Sigmoid colon (tissue), 7 donors: ENCODE measurements around the gene DIP2B. TPM values are rescaled to one million over a fixed set of nuclear protein-coding genes. Genes with fewer than 3 reads are reported as not detected.
A peak's percentile ranks its signal among the peaks of the same experiment; 100 is the strongest.

ENCODE experiments used
- DNase-seq: peaks from one replicate; pipeline ENCODE4 v3.0.0-alpha.2; 2019
- H3K27ac ChIP-seq, 4 donors: fragments of 200-600 bp; sonication (generic); one replicate each; pipeline ENCODE4 v1.5.1; 2016 to 2019; ENCODE audit warnings: mild to moderate bottlenecking in 1 of 4
- H3K27me3 ChIP-seq, 3 donors: fragments of 200-600 bp; sonication (generic); one replicate each; pipeline ENCODE4 v1.5.1; 2019; ENCODE audit warnings: mild to moderate bottlenecking in 1 of 3
- H3K36me3 ChIP-seq, 4 donors: fragments of 200-600 bp; sonication (generic); one replicate each; pipeline ENCODE4 v1.5.1; 2016 to 2019
- H3K4me1 ChIP-seq, 4 donors: fragments of 200-600 bp; sonication (generic); one replicate each; pipeline ENCODE4 v1.5.1; 2017 to 2019
- H3K4me3 ChIP-seq, 4 donors: fragments of 200-600 bp; sonication (generic); one replicate each; pipeline ENCODE4 v1.5.1; 2017 to 2019; ENCODE audit warnings: mild to moderate bottlenecking in 2 of 4, moderate library complexity in 1 of 4
- H3K9me3 ChIP-seq, 4 donors: fragments of 200-600 bp in 3 of 4; sonication (generic) in 3 of 4; one replicate each; pipeline versions ENCODE4 v1.5.1 to v1.6.1; 2013 to 2019
- EP300 ChIP-seq, 4 donors: sonication (generic); formaldehyde crosslinking; IDR thresholded peaks; one replicate each; pipeline ENCODE4 v1.6.1; 2017; ENCODE audit warnings: antibody characterized with exemption in 4 of 4
- POLR2A ChIP-seq, 2 donors: fragments of 450-650 bp; IDR thresholded peaks; one replicate each; pipeline ENCODE4 v1.6.1; 2016; ENCODE audit warnings: antibody characterized with exemption in 2 of 2, mild to moderate bottlenecking in 2 of 2, moderate library complexity in 2 of 2
- POLR2AphosphoS5 ChIP-seq, 4 donors: sonication (generic); formaldehyde crosslinking; IDR thresholded peaks; one replicate each; pipeline ENCODE4 v1.6.1; 2017; ENCODE audit warnings: antibody characterized with exemption in 4 of 4
- WGBS, 2 donors: extraction: QIAGEN DNeasy Blood & Tissue Kit; methylation state at CpG; one replicate each; pipeline ENCODE4 v1.1.7; 2013; 5-methylcytosine and 5-hydroxymethylcytosine counted together
- intact Hi-C: fragments of 100-400 bp; cut with DNase I; formaldehyde crosslinking; loops from one replicate; pipeline ENCODE4 v1.15.1; 2023
- polyA plus RNA-seq, 3 donors: library from polyadenylated mRNA; stranded (reverse); fragments of 200-250 nt; gene quantifications; one replicate each; pipeline ENCODE4 v1.2.3, GENCODE V29; 2013
- total RNA-seq, 4 donors: library from RNA; depleted of rRNA; stranded (reverse); fragments of >200 nt; gene quantifications; one replicate each; pipeline ENCODE4 v1.1.0, GENCODE V29; 2016
- TF ChIP-seq, protein P1 (sequence below), 4 experiments: fragments of 450-650 bp in 3 of 4; fragments of 200-600 bp in 1 of 4; IDR thresholded peaks; one replicate each; pipeline ENCODE4 v1.5.1; 2016 to 2019; ENCODE audit warnings: antibody characterized with exemption in 4 of 4, mild to moderate bottlenecking in 3 of 4, moderate library complexity in 2 of 4
- donor health status: healthy with polysubstance abuse.
- donor health status: Bipolar disorder and iron deficiency.
- donor health status: healthy.

Gene DIP2B
- total and polyA plus RNA-seq, 7 donors, result 7.2 to 28.0 (median 16.4) TPM

DNA sequence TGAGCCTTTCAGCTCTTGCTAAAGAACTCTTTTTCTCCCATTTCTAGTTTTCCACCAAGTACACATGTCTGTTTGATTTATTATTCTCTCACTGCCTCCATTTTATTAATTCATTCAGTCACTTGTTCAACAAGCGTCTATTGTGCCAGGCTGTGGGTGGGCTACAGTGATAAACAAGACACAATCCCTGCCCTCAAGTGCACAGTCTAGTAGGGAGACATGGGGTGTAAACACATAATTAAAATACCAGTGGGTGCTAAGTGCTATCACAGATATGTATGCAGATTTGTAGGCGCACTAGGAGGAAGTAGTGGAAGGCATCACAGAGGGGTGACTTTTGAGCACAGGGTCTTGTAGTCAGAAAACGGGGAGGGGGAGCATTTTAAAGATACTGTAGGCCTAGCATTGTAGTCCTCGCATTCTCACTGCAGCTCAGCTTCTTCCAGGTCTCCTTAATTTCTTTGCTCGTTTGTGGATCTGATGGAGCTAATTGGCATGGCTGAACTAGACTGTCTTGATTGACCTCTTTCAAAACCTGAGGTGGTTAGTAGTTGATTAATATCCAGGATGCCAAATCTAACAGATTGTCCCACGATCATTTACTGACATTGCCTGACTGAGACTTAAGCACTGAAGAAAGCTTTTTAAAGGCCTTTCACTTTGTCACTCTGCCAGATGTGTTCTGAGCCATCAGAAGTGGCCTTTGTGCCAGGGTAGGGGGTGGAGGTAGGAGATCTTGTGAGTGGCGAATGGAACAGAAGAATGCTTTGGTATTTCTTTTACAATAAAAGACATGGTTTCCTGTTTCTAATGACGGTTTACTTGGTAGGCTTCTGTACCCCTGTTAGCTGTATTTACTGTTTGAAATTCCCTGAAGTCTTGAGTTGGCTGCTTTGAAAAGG is 116.9 kb downstream of the DIP2B start:
- H3K36me3 ChIP-seq, result no peaks in the 10 kb centered on the region
- intact Hi-C loops, result loop anchor here (5.0 kb wide), 1 partner anchor 114 kb away; no protein-coding TSS in a partner anchor
- H3K4me1 ChIP-seq, result peaks cover 0 to 60% (median 42%) of the 10 kb centered on the region in 4 donors
- no peak for DNase-seq
- H3K9me3 ChIP-seq, result no peaks in the 10 kb centered on the region
- H3K27ac ChIP-seq, result peak overlapping the region in 3 of 4 donors; percentile 29 to 78 (median 43)
- H3K4me3 ChIP-seq, result no peak overlapping the region
- 34 to 49% methylated on average over 8 of the region's 8 CpGs for WGBS, 2 donors
- no peaks in the 10 kb centered on the region for H3K27me3 ChIP-seq
- TF ChIP-seq POLR2AphosphoS5 (IDR thresholded peaks at IDR 0.05) (no peak), EP300 (IDR thresholded peaks at IDR 0.05) (no peak), POLR2A (IDR thresholded peaks at IDR 0.05) (no peak)
- TF ChIP-seq, protein P1, sequence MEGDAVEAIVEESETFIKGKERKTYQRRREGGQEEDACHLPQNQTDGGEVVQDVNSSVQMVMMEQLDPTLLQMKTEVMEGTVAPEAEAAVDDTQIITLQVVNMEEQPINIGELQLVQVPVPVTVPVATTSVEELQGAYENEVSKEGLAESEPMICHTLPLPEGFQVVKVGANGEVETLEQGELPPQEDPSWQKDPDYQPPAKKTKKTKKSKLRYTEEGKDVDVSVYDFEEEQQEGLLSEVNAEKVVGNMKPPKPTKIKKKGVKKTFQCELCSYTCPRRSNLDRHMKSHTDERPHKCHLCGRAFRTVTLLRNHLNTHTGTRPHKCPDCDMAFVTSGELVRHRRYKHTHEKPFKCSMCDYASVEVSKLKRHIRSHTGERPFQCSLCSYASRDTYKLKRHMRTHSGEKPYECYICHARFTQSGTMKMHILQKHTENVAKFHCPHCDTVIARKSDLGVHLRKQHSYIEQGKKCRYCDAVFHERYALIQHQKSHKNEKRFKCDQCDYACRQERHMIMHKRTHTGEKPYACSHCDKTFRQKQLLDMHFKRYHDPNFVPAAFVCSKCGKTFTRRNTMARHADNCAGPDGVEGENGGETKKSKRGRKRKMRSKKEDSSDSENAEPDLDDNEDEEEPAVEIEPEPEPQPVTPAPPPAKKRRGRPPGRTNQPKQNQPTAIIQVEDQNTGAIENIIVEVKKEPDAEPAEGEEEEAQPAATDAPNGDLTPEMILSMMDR (IDR thresholded peaks at IDR 0.05), result no peak

DNA sequence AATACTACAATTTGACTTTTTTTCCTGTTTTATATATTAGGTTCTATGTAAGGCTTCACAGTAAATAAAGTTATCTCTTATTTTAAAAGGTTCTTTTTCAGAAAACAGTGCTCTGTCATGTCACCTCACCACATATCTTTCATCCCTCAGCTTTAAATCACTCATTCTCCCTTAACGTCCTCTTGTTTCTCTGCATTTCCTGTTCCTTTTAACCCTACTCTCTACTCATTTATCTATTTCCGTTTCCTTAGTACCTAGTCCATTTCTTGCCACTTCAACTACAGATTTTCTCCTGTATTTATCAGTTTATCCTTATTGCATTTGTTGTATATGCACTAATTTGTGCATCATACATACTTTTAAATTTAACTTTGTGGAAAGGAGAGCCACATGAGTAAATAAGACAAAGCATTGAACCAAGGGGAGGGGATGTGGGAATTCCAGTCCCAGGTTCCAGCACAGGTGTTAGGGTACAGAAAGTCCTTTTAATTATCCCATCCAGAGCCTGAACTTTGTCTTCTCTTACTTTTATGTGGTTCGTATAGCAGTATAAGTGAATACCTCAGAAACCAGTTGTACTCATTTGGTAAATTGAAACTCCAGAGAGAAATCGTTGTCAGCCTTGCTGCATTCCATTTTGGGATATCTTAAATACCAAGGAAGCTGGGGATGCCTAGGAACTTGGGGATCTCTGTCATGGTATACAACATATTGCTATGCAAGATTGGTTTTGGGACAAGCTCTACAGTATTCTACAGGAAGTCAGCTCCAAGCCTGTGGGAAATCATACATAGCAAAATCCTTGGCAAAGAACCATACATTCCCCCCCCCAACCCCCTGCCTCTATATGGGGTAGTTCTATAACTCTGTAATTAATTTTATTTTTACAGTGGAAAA is 120.5 kb downstream of the DIP2B start:
- no peak overlapping the region for H3K4me3 ChIP-seq
- DNase-seq, result no peak
- peaks cover 0 to 35% (median 22%) of the 10 kb centered on the region in 4 donors for H3K4me1 ChIP-seq
- peaks cover 0 to 16% (median 0%) of the 10 kb centered on the region in 4 donors for H3K36me3 ChIP-seq
- no peak overlapping the region for H3K27ac ChIP-seq
- H3K27me3 ChIP-seq, result no peaks in the 10 kb centered on the region
- no peaks in the 10 kb centered on the region for H3K9me3 ChIP-seq
- intact Hi-C loops, result no loop called here
- TF ChIP-seq POLR2A (IDR thresholded peaks at IDR 0.05), result no peak
- TF ChIP-seq, protein P1 (IDR thresholded peaks at IDR 0.05), result no peak
- TF ChIP-seq POLR2AphosphoS5 (IDR thresholded peaks at IDR 0.05), result no peak
- no peak for TF ChIP-seq EP300 (IDR thresholded peaks at IDR 0.05)
- WGBS, 2 donors, result 12 to 38% methylated on average over 4 of the region's 4 CpGs

DNA sequence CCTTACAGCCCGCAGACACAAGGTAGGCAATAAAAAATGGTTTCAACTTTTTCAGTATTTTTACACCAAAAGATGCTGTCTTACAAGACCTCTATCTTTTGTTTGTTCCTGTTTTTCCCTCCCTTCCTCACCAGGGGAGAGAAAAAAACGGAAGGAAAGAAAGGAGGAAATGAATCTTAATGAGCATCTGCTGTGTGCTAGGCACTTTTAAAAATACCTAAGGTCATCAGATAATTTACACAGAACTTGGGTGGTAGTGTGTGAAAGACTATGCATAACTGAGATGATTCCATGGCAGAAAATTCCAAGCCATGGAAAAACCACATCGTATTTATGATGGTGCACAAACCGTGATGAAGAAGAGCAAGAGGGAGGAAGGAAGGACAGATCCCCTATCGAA is 121.2 kb downstream of the DIP2B start:
- no peak for TF ChIP-seq POLR2A (IDR thresholded peaks at IDR 0.05)
- TF ChIP-seq, protein P1 (IDR thresholded peaks at IDR 0.05), result no peak
- TF ChIP-seq POLR2AphosphoS5 (IDR thresholded peaks at IDR 0.05), result no peak
- no peak for TF ChIP-seq EP300 (IDR thresholded peaks at IDR 0.05)
- H3K4me1 ChIP-seq, result peaks cover 0 to 28% (median 15%) of the 10 kb centered on the region in 4 donors
- peaks cover 0 to 19% (median 0%) of the 10 kb centered on the region in 4 donors for H3K36me3 ChIP-seq
- no peaks in the 10 kb centered on the region for H3K9me3 ChIP-seq
- intact Hi-C loops, result no loop called here
- no peaks in the 10 kb centered on the region for H3K27me3 ChIP-seq
- H3K4me3 ChIP-seq, result no peak overlapping the region
- DNase-seq, result no peak
- 56 to 67% methylated on average over 5 of the region's 5 CpGs for WGBS, 2 donors
- H3K27ac ChIP-seq, result no peak overlapping the region

DNA sequence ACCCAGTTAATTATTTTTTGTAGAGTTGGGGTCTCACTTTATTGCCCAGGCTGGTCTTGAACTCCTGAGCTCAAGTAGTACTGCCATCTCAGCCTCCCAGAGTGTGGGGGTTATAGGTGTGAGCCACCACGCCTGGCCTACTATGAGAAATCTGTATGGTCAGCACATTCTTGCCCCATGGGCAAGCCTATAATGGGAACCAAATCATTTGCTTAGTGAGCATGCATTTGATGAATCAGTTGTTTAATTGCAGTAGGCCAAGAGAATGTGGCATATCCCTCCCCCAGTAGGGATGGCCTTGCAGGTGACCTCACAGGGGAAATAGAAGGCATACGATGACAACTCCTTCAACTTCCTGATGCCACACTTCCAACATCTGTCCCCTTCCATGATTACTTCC is 122.7 kb downstream of the DIP2B start:
- WGBS, 2 donors, result 91 to 92% methylated on average over 2 of the region's 2 CpGs
- DNase-seq, result no peak
- no peaks in the 10 kb centered on the region for H3K9me3 ChIP-seq
- peaks cover 0 to 13% (median 3%) of the 10 kb centered on the region in 4 donors for H3K4me1 ChIP-seq
- peaks cover 0 to 31% (median 0%) of the 10 kb centered on the region in 4 donors for H3K36me3 ChIP-seq
- no peak overlapping the region for H3K27ac ChIP-seq
- TF ChIP-seq, protein P1 (IDR thresholded peaks at IDR 0.05), result no peak
- TF ChIP-seq POLR2AphosphoS5 (IDR thresholded peaks at IDR 0.05) (no peak), POLR2A (IDR thresholded peaks at IDR 0.05) (no peak)
- intact Hi-C loops, result no loop called here
- no peak overlapping the region for H3K4me3 ChIP-seq
- no peaks in the 10 kb centered on the region for H3K27me3 ChIP-seq
